HepG2 (cell line): ENCODE measurements around the gene PAX7. TPM values are rescaled to one million over a fixed set of nuclear protein-coding genes. Genes with fewer than 3 reads are reported as not detected.

Source experiments
- ATAC-seq: fragments of 200-7000 bp; cut with Tn5 transposase; 3 replicates; pipeline ENCODE4 v1.9.1; 2020; ENCODE audit warnings: mild to moderate bottlenecking, moderate library complexity
- BruUV-seq: library from RNA; stranded (reverse); fragments of 400-500 nt; replicated peaks from 2 replicates; lab custom pipeline; 2021; lab: Mats Ljungman, UMichigan
- CTCF ChIA-PET: fragments of 300-600 bp; formaldehyde crosslinking; extraction: SDS; loops from one replicate; lab custom pipeline; 2021; ENCODE audit warnings: low total read pairs, inconsistent platforms, low intra/inter-chr PET ratio; lab: Yijun Ruan, JAX
- POLR2A ChIA-PET: fragments of 350-600 bp; sonication (Branson Sonifier 250); formaldehyde crosslinking; loops from one replicate; lab custom pipeline; 2020; ENCODE audit warnings: antibody characterized with exemption, inconsistent platforms; lab: Yijun Ruan, JAX
- DNase-seq: peaks from one replicate; pipeline ENCODE4 v3.0.0-alpha.2; 2015; ENCODE audit warnings: low spot score
- FAIRE-seq: peaks from 3 replicates; lab custom pipeline; 2011; peaks lifted over from hg19 to GRCh38; lab: Jason Lieb, UNC
- H2AFZ ChIP-seq: one replicate; pipeline ENCODE4 v1.6.1; 2011; ENCODE audit warnings: low read length, inconsistent platforms
- H3K27ac ChIP-seq: fragments of 300-600 bp; 3 replicates; pipeline ENCODE4 v1.8.0; 2011; ENCODE audit warnings: mixed run types, mild to moderate bottlenecking, mixed read lengths, low read length, inconsistent platforms; ENCODE audit not compliant: insufficient read depth; ENCODE audit errors: extremely low read length
- H3K27me3 ChIP-seq, 2 experiments: fragments of 200-600 bp in 1 of 2; 2 replicates in 1 of 2; 3 replicates in 1 of 2; pipeline versions ENCODE4 v1.6.0 to v1.8.0; 2011; ENCODE audit warnings: low read length in 2 of 2, mild to moderate bottlenecking in 2 of 2, moderate library complexity in 2 of 2, inconsistent platforms in 1 of 2; ENCODE audit not compliant: insufficient read depth in 2 of 2, control insufficient read depth in 1 of 2
- H3K36me3 ChIP-seq, 2 experiments: fragments of 200-600 bp in 1 of 2; replicated peaks in 1 of 2; 2 replicates in 1 of 2; 3 replicates in 1 of 2; pipeline versions ENCODE4 v1.5.1 to v1.8.0; 2011; ENCODE audit warnings: low read length in 2 of 2, inconsistent platforms in 1 of 2; ENCODE audit not compliant: insufficient read depth in 2 of 2, control insufficient read depth in 1 of 2
- H3K4me1 ChIP-seq: 2 replicates; pipeline ENCODE4 v1.5.1; 2012; ENCODE audit warnings: low read length, inconsistent platforms; ENCODE audit not compliant: insufficient read depth
- H3K4me2 ChIP-seq: 2 replicates; pipeline ENCODE4 v1.6.0; 2011; ENCODE audit warnings: low read depth, low read length, inconsistent platforms
- H3K4me3 ChIP-seq, 3 experiments: fragments of 200-600 bp in 1 of 3; sonication (generic), shearing (Covaris generic) in 1 of 3; replicated peaks in 1 of 3; 2 replicates each; pipeline ENCODE4 v1.5.1; 2011 to 2016; ENCODE audit warnings: low read length in 3 of 3, inconsistent platforms in 2 of 3, low read depth in 2 of 3, mild to moderate bottlenecking in 2 of 3, control low read depth in 1 of 3, mixed read lengths in 1 of 3; ENCODE audit not compliant: insufficient read depth in 1 of 3
- H3K79me2 ChIP-seq: one replicate; pipeline ENCODE4 v1.6.1; 2011; ENCODE audit warnings: low read length, inconsistent platforms; ENCODE audit not compliant: insufficient read depth
- H3K9ac ChIP-seq: 2 replicates; pipeline ENCODE4 v1.6.0; 2011; ENCODE audit warnings: mild to moderate bottlenecking, low read depth, low read length, inconsistent platforms; ENCODE audit not compliant: insufficient read depth
- H3K9me3 ChIP-seq: 2 replicates; pipeline ENCODE4 v1.5.1; 2012; ENCODE audit warnings: mild to moderate bottlenecking, low read length
- H4K20me1 ChIP-seq: 2 replicates; pipeline ENCODE4 v1.6.0; 2011; ENCODE audit warnings: inconsistent platforms, mild to moderate bottlenecking, low read length, moderate library complexity; ENCODE audit not compliant: insufficient read depth
- CREB3 ChIP-seq: sonication (generic); formaldehyde crosslinking; IDR thresholded peaks from 2 replicates; pipeline ENCODE4 v1.5.0; 2020; ENCODE audit warnings: missing genetic modification reagents
- POGK ChIP-seq: sonication (generic); formaldehyde crosslinking; conservative IDR thresholded peaks from 2 replicates; pipeline ENCODE4 v1.8.0; 2022; ENCODE audit warnings: mild to moderate bottlenecking, moderate library complexity, missing genetic modification reagents
- TERF1 ChIP-seq: sonication (generic); formaldehyde crosslinking; IDR thresholded peaks from 2 replicates; pipeline ENCODE4 v1.8.0; 2022; ENCODE audit warnings: mild to moderate bottlenecking, missing genetic modification reagents, moderate library complexity
- ZIK1 ChIP-seq: sonication (generic); formaldehyde crosslinking; IDR thresholded peaks from 2 replicates; pipeline ENCODE4 v1.5.0; 2020; ENCODE audit warnings: mild to moderate bottlenecking, low read depth, missing genetic modification reagents, borderline replicate concordance
- WGBS: methylation state at CpG from one replicate; pipeline ENCODE4 v1.1.6; 2017; ENCODE audit warnings: low lambda C conversion rate; 5-methylcytosine and 5-hydroxymethylcytosine counted together
- in situ Hi-C: cut with HindIII; loops from 2 replicates; pipeline ENCODE4 v1.10.0; 2017; ENCODE audit warnings: low pct_unique_long_range_greater_than_20kb; ENCODE audit not compliant: extremely low pct_ligation_motif_present
- intact Hi-C: fragments of 100-400 bp; cut with micrococcal nuclease; formaldehyde crosslinking; loops from one replicate; pipeline ENCODE4 v1.10.0; 2022; ENCODE audit not compliant: unreplicated experiment
- polyA plus RNA-seq, 8 experiments: library from polyadenylated mRNA; depleted of rRNA in 3 of 8; stranded (reverse) in 7 of 8; unstranded in 1 of 8; fragments of >200 nt; fragmentation: Illumina TruSeq in 4 of 8; extraction: Trizol in 4 of 8; gene quantifications; 2 replicates each; pipeline versions ENCODE4 v1.2.1 to v1.2.3, GENCODE V29; 2011 to 2016; ENCODE audit warnings: low read depth in 4 of 8, missing spikeins in 1 of 8, mixed read lengths in 1 of 8; ENCODE audit not compliant: insufficient read depth in 1 of 8
- total RNA-seq, 5 experiments: library from RNA; depleted of rRNA; stranded (reverse); fragments of >200 nt; fragmentation: Illumina TruSeq; extraction: Trizol; gene quantifications; 2 replicates each; pipeline ENCODE4 v1.2.3, GENCODE V29; 2016; ENCODE audit warnings: low read depth in 1 of 5

The PAX7 gene
- total and polyA plus RNA-seq, 2 of the 13 experiments (the other 11 are each of a cell fraction or from before 2014, with no cell fraction given): not detected

- WGBS: 26% methylated on average over 5 of the region's 5 CpGs
- CTCF ChIA-PET: no interaction called here
Measured at GRCh38 chr1:18644446-18644845, 13.8 kb downstream of the PAX7 start.

More at GRCh38 chr1:18644446-18644845, 13.8 kb downstream of the PAX7 start:
- peaks cover 20 to 93% of the 10 kb centered on the region in 2 experiments for H3K27me3 ChIP-seq
- no peaks in the 10 kb centered on the region for H3K9me3 ChIP-seq
- no peak overlapping the region for H3K4me3 ChIP-seq
- TF ChIP-seq ZIK1 (no peak), POGK (CRISPR knock-in tag) (no peak), TERF1 (CRISPR knock-in tag) (no peak), CREB3 (CRISPR knock-in tag) (no peak)
- no peak overlapping the region for H2AFZ ChIP-seq
- in situ Hi-C loops: no loop called here
- POLR2A ChIA-PET: no interaction called here
- no peak overlapping the region for H3K9ac ChIP-seq
- H4K20me1 ChIP-seq: peaks cover 25% of the 10 kb centered on the region; the same call in 1 of the 2 replicates
- no peak overlapping the region for H3K4me2 ChIP-seq
- H3K27ac ChIP-seq: no peak overlapping the region
- ATAC-seq (no peak), DNase-seq (no peak), FAIRE-seq (no peak)
- H3K79me2 ChIP-seq: no peaks in the 10 kb centered on the region
- no TSS peak for BruUV-seq
- intact Hi-C loops: no loop called here
- H3K4me1 ChIP-seq: peaks cover 49% of the 10 kb centered on the region
- no peaks in the 10 kb centered on the region for H3K36me3 ChIP-seq
